WTC11 (cell line): Measurements from ENCODE around the gene OCLN.

Experiments
- CTCF ChIP-seq: fragments of 200-600 bp; IDR thresholded peaks from 2 replicates; pipeline ENCODE4 v1.8.0; 2022; ENCODE audit warnings: antibody characterized with exemption
- USF1 ChIP-seq: sonication (generic); formaldehyde crosslinking; IDR thresholded peaks from 2 replicates; pipeline ENCODE4 v1.8.0; 2022; ENCODE audit warnings: mild to moderate bottlenecking, missing genetic modification reagents

- TF ChIP-seq CTCF (no peak), USF1 (CRISPR knock-in tag) (no peak)
These were observed 1.9 kb downstream of the OCLN start for GRCh38 chr5:69494452-69494851.
